HG02943 (cell line): Measurements from ENCODE around the gene FAH.
"Not testable (repeated sequence)": the region's sequence is repeated elsewhere in the genome, so short reads cannot be mapped to it uniquely, and the experiment has no call there.

ENCODE experiments used
- ATAC-seq: cut with Tn5 transposase; IDR thresholded peaks from one replicate; pipeline ENCODE4 v1.9.1; 2021; ENCODE audit warnings: mild to moderate bottlenecking, low read depth, moderate library complexity; ENCODE audit not compliant: unreplicated experiment

The FAH gene

DNA sequence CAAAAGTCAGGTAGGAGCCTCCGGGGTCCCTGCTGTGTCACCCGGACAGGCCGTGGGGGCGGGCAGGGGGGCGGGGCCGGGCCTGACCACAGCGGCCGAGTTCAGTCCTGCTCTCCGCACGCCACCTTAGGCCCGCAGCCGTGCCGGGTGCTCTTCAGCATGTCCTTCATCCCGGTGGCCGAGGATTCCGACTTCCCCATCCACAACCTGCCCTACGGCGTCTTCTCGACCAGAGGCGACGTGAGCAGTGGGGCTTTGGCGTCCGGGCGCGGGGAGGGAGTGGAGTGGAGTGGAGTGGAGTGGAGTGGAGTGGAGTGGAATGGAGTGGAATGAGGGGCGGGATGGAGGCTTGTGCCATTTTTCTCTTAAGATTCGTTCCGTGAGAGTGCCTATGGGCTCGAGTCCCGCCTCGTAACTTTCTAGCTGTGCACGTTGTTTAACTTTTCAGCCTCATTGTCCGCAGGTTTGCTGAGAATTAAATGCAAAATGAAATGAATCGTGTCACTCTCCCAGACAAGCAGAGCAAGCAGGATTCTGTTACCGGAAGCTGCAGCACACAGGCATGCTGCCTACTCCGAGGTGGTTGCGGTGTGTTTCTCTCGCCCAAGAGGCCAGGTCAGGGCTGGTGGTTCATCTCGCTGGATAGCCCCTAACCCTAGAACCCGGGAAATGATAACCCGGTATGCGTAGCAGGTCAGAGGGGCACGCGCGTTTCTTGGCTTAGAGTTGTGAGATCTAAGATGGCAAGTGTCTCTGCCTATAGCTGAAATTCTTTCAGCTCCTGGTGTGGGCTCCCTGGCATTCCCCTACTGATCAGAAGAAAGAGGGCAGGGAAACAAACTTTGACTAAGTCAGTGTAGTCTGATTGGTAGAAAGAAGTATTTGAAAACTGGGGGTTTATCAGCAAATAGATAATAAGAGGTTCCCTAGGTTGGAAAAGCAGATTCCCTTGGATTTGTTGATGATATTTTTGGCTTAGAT is at the start of gene FAH:
FAH (plus strand) TSS at position 104 of the 981 bp plus-strand sequence; CDS start at position 160, 56 bp downstream.
- peak; percentile 57 for ATAC-seq

DNA sequence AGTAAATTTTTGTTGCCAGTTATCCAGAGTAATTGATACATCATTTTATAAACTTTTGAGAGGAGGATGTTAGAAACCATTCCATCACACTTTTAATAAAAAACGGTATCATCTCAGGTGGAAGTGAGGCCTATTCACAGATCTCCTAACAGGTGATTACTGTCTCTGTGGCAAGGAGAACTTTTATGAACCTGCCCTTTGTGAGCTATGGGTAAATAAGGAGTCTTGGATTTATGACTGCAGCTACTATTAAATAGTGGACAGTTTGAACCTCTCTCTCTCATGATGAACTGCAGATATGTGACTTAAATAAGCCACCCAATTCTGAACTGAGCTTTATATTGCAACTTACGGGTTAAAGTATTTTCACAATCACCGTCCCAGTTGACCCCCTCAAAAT is 47.6 kb upstream of the FAH start:
- no peak for ATAC-seq

GRCh38 chr15:80105595-80105994 is 47.2 kb upstream of the FAH start:
- no peak for ATAC-seq

- no peak for ATAC-seq
Measured at GRCh38 chr15:80106051-80106450, 46.7 kb upstream of the FAH start.

DNA sequence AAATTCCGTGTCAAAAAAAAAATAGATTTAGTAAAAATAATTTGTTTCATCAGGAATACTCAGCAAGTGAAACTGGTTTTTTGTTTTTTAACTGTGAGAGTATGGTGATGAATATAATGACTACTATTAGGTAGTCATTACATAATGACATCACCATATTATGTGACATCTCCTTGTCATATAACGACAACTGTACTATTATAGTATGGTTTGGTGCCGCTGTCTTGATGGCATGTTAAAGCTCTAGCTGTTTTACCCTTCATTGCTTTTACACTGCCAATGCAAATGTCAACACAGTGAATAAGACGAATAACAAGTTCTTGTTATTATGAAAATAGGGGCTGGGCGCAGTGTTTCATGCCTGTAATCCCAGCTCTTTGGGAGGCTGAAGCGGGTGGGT is 45.6 kb upstream of the FAH start:
- no peak for ATAC-seq

DNA sequence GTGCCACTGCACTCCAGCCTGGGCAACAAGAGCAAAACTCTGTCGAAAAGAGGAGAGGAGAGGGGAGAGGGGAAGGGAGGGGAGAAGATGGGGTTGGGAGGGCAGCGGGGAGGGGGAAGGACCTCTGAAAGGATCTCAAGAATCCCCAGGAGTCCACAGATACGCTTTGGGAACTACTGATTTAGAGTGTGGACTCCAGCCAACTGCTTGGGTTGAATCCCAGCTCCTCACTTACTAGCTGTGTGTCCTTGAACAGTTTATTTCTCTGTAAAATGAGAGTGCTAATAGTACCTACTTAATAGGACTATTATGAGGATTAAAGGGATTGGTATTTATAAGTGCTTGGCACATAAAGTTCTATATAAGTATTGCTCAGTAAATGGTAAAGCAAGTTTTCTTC is 45.0 kb upstream of the FAH start:
- no peak for ATAC-seq

DNA sequence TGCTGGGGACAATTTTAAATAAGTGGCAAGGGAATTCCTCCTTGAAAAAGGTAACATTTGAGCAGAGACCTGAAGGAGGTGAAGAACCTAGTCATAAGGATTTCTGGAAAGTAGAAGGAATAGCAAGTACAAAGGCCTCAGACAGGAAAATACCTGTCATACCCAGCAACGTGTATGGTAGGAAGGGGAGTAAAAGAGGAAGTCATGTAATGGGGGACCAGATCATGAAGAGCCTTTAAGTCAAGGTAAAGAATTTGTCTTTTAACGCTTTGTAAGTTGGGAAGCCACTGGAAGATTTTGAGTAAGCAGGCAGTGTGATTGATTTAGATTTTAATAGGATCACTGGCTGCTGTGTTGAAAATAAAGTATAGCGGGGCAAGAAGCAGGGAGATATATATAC is 43.4 kb upstream of the FAH start:
- ATAC-seq, result no peak

- no peak for ATAC-seq
Measured at GRCh38 chr15:80110920-80111319, 41.9 kb upstream of the FAH start.

- no peak for ATAC-seq
Measured at GRCh38 chr15:80114114-80114513, 38.7 kb upstream of the FAH start.

DNA sequence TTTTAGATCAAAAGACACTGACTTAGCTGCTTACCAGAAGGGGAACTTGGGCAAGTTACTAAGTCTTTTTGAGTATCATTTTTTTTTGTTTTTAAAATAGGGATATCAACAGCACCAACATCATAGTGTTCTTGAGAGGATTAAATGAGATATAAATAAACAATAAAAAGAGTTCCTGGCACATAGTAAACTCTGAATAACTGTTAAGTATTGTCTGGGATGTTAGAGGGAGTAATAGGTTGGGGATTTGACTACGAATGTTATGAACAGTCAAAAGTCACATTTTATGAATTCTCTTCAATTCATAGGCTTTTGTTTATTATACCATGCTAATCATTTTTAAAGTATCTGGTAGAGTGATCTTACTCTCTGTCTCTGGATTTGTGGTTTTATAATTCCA is 37.8 kb upstream of the FAH start:
- no peak for ATAC-seq

DNA sequence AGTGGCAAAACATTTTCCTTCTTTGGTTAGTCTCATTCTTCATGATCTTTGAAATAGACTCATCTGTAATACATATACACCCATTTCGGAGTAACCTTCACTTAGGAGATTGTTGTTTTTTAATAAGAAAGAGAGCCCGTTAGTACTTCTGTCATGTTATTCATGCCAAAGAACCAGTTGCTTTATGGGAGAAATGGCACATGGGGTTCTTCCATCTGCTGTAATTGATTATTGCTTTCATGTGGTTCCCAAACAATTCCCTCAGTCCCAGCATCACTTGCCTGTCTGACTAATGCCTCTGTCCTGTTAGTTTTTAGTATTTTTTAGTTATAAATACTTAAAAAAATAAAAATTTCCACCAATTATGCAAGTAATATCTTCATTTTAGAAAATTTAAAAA is 33.8 kb upstream of the FAH start:
- ATAC-seq, result no peak

- ATAC-seq, result no peak
Measured at GRCh38 chr15:80120636-80121035, 32.2 kb upstream of the FAH start.

GRCh38 chr15:80121546-80121945 is 31.3 kb upstream of the FAH start:
- no peak for ATAC-seq

GRCh38 chr15:80123034-80123433 is 29.8 kb upstream of the FAH start:
- ATAC-seq, result no peak

GRCh38 chr15:80127253-80127652 is 25.5 kb upstream of the FAH start:
- ATAC-seq, result not testable (repeated sequence)

DNA sequence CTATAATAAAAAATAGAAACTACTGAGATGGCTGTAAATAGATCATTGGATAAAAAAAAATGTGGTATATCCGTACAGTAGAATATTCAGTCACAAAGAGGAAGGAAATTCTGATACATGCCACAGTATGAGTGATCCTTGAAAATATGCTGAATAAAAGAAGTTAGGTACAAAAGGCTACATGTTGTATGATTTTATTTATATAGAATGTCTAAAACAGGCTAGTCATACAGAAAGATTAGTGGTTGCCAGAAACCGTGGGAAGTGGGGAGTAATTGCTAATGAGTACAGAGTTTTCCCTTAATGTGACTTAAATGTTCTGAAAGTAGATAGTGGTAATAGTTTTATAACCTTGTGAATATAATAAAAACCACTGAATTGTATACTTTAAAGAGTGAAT is 24.9 kb upstream of the FAH start:
- no peak for ATAC-seq

GRCh38 chr15:80132382-80132781 is 20.4 kb upstream of the FAH start:
- no peak for ATAC-seq

DNA sequence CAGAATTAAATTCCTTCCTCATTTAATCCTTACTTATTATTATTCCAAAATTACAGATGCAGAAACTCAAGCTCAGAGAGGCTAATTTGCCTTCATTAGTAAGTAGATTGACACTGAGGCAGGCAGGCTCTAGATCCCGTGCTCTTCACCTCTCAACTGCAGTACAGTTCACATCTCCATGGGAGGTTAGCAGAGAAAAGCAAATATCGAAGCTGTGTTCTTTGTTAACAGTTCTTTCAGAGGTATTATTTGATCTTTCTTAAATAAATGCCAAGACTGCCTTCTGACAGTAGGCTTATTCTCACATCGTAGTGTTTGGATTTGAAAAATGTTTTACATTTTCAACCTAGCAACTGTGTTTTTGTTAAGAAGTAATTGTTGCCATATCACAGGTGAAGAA is 15.9 kb upstream of the FAH start:
- no peak for ATAC-seq

DNA sequence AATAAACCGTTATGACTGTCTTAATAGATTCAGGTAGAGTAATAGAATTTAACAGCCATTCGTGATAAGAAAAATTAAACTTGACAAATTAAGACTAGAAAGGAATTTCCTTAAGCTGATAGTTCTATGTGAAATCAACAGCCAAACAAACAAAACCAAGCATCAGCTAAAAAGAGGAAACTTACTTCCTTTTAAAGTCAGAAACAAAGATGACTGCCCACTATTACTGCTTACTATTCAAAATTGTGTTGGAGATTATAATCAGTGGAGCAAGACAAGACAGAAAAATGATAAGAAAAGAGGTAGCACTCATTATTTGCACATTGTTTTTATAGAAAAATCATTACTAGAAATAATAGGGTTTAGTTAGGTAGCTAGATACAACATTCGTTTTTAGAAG is 13.8 kb upstream of the FAH start:
- no peak for ATAC-seq

GRCh38 chr15:80140909-80141308 is 11.9 kb upstream of the FAH start:
- no peak for ATAC-seq

DNA sequence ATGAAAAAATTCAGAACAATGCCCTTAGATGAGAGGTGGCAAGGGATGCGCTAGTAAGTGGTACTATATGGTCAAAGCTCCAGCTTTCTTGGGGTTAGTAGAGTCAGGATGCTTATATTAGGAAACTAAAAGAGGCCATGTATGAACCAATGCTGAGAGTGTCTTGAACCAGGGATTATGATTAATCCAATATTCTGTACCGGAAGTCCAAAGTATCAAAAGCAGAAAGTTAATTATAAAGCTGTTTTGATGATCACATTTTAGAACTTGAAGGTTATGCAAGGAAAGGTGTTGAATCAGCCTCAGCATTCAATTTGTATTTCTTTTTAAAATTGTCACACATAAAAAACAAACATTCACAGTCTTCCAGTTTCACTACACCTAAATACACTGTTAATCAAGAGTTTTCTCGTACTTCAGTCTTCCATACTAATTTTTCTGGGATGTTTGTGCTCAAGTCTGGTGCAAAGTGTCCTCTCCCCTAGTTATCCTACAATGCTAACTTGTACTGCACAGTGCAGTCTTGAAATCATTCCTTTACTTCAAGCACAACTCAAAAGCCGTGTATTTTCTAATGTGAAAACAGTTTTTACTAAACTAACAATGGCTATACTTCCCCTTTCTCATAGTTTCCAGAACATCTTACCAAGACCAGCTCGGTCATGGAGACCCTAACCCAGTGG is 10.7 kb upstream of the FAH start:
- ATAC-seq, result no peak

- no peak for ATAC-seq
Measured at GRCh38 chr15:80142646-80143045, 10.2 kb upstream of the FAH start.
